ENCODE results near the gene FANCC.

The FANCC gene

DNA sequence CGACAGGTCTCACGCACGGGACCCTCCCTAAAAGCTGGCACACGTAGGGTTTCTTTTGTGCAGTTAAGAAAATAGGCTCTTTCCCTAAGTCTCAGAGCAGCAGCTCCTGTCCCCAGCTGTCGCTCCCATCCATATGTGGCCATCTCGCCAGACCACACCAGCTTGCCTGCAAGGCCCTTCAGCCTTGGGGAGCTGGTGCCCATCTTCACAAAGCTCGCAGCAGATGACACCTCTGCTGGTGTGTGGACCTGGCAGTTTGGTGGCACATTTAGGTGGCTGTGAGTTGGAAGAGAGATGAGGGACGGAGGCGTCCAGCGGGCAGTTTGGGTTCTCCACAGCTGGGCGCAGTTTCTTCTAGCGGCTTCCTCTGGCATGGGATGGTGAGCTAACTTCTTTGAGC is 239.0 kb downstream of the FANCC start:
- H3K9me3 ChIP-seq (ENCODE audit: control insufficient read depth in 1 of 2, low read length in 2 of 2) = no peaks in the 10 kb centered on the region
- peaks cover 28 to 70% of the 10 kb centered on the region in 2 donors for H3K4me1 ChIP-seq (ENCODE audit: control insufficient read depth in 1 of 2, insufficient read depth in 2 of 2, low read length in 2 of 2)
- no peaks in the 10 kb centered on the region for H3K27me3 ChIP-seq (ENCODE audit: low read depth, low read length)
- H3K36me3 ChIP-seq (ENCODE audit: control insufficient read depth in 1 of 2, insufficient read depth in 2 of 2, low read length in 2 of 2) = peaks cover 24 to 29% of the 10 kb centered on the region in 2 donors
- peak overlapping the region in 1 of 2 donors; percentile 10 for H3K4me3 ChIP-seq (ENCODE audit: low read depth in 1 of 2, low read length in 2 of 2)
- H3K27ac ChIP-seq (ENCODE audit: low read length) = peak overlapping the region; percentile 27

DNA sequence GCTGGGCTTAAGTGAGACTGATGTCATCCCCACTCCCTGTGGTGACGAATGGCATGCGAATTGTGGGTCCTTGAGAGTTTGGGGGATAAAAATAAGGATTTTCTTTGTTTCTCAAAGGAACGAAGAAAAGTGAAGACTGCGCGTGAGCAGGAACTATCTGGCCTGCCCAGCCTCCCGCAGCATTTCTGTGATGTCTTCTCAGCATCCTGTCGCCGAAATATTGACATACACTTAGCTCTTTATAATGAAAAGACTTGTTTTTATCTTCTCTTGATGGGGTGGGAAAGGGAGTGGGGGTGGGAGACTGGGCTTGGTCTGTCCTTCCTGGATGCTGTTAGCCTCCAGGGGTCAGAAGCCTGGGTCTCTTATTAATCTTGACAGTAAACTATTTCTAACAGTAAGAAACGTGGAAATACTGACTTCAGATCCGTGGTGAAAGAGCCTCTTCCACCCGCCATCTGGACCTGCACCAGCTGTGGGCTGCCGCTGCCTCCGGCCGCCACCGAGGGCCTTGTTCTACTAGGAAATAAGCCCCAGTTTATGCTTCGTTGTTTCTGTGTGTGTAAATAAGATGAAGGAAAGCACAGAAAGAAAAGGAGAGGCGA is 239.6 kb downstream of the FANCC start:
- H3K36me3 ChIP-seq (ENCODE audit: control insufficient read depth in 1 of 2, insufficient read depth in 2 of 2, low read length in 2 of 2) = peaks cover 20 to 23% of the 10 kb centered on the region in 2 donors
- H3K27me3 ChIP-seq (ENCODE audit: low read depth, low read length) = no peaks in the 10 kb centered on the region
- H3K9me3 ChIP-seq (ENCODE audit: control insufficient read depth in 1 of 2, low read length in 2 of 2) = no peaks in the 10 kb centered on the region
- H3K4me1 ChIP-seq (ENCODE audit: control insufficient read depth in 1 of 2, insufficient read depth in 2 of 2, low read length in 2 of 2) = peaks cover 28 to 76% of the 10 kb centered on the region in 2 donors
- H3K4me3 ChIP-seq (ENCODE audit: low read depth in 1 of 2, low read length in 2 of 2) = no peak overlapping the region
- H3K27ac ChIP-seq (ENCODE audit: low read length) = peak overlapping the region; percentile 58

DNA sequence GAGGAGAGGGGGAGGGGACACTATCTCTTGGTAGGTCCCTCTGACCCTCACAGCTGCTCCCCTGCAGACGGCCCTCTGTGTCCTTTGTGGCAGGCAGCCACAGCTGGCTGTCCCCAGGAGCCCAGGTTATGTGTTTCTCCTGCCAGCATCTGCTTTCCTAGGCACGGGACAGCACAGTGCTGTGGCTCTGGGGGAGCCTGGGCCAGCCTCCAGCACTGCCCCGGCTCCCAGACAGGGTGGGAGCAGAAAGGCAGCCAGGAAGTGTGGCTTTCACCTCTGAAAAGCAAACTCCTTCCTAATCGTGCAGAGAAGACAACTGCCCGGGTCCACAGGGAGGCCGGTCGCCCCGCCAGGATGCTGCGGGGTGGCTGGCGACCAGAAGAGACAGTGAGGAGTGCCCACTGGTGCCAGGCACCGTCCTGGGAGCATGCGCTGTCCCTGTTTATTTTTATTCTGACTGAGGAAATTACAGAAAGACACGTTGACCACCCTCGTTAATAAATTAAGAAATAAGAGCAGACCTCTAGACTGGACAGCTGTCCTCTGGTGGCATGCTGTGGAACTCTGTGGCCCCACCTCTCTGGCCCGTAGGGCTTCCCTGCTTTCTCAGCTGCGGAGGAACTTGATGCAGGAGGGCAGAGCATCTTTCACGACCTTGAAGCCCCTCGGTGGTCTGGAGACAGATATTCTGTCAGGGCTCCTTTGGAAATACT is 240.3 kb downstream of the FANCC start:
- Histone ChIP-seq H3K27me3 (ENCODE audit: low read depth, low read length) (no peaks in the 10 kb centered on the region), H3K36me3 (ENCODE audit: control insufficient read depth in 1 of 2, insufficient read depth in 2 of 2, low read length in 2 of 2) (peaks cover 17% of the 10 kb centered on the region in 2 donors)

DNA sequence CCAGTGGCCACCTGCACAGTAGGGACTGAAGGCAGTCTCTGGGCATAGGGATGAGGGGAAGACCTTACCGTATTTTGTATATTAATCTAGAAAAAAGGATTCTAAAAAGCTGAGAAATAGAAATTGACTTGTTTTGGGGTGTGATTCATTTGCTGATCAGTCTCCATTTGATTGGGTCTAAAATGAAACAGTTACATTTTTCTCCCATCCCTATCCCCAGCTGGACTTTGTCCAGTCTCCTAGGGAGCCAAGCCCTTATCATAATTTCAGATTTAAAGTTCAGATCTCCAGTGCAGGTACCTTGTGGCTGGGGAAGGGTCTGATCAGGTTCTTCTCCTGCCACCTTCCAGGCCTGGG is 240.8 kb downstream of the FANCC start:
- Histone ChIP-seq H3K27ac (ENCODE audit: low read length) (no peak overlapping the region), H3K27me3 (ENCODE audit: low read depth, low read length) (no peaks in the 10 kb centered on the region), H3K4me3 (ENCODE audit: low read depth in 1 of 2, low read length in 2 of 2) (peak overlapping the region in 1 of 2 donors; percentile 25), H3K4me1 (ENCODE audit: control insufficient read depth in 1 of 2, insufficient read depth in 2 of 2, low read length in 2 of 2) (peaks cover 25 to 80% of the 10 kb centered on the region in 2 donors), H3K9me3 (ENCODE audit: control insufficient read depth in 1 of 2, low read length in 2 of 2) (no peaks in the 10 kb centered on the region), H3K36me3 (ENCODE audit: control insufficient read depth in 1 of 2, insufficient read depth in 2 of 2, low read length in 2 of 2) (peaks cover 16 to 17% of the 10 kb centered on the region in 2 donors)

More for the DNA sequence above, 240.3 kb downstream of the FANCC start:
- H3K4me3 ChIP-seq (ENCODE audit: low read depth in 1 of 2, low read length in 2 of 2) = peak overlapping the region in 1 of 2 donors; percentile 25
- peak overlapping the region; percentile 58 for H3K27ac ChIP-seq (ENCODE audit: low read length)
- H3K9me3 ChIP-seq (ENCODE audit: control insufficient read depth in 1 of 2, low read length in 2 of 2) = no peaks in the 10 kb centered on the region
- peaks cover 25 to 78% of the 10 kb centered on the region in 2 donors for H3K4me1 ChIP-seq (ENCODE audit: control insufficient read depth in 1 of 2, insufficient read depth in 2 of 2, low read length in 2 of 2)

DNA sequence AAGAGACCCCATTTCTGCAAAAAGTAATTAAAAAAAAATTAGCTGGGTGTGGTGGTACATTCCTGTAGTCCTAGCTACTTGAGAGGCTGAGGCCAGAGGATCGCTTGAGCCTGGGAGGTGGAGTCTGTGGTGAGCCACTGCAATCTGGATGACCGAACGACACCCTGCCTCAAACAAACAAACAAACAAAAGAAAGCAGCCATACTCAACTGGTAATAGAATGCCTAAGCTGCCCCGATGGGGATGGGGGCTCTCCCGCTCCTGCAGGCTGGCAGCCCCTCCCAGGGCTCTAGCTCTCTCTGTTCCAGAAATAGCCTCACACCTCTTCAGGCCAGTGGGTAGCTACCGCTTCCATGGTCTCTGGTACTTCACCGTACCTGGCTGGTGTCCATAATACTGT is 241.8 kb downstream of the FANCC start:
- H3K27me3 ChIP-seq (ENCODE audit: low read depth, low read length) = no peaks in the 10 kb centered on the region
- peaks cover 25 to 80% of the 10 kb centered on the region in 2 donors for H3K4me1 ChIP-seq (ENCODE audit: control insufficient read depth in 1 of 2, insufficient read depth in 2 of 2, low read length in 2 of 2)
- H3K9me3 ChIP-seq (ENCODE audit: control insufficient read depth in 1 of 2, low read length in 2 of 2) = no peaks in the 10 kb centered on the region
- no peak overlapping the region for H3K4me3 ChIP-seq (ENCODE audit: low read depth in 1 of 2, low read length in 2 of 2)
- peaks cover 7 to 13% of the 10 kb centered on the region in 2 donors for H3K36me3 ChIP-seq (ENCODE audit: control insufficient read depth in 1 of 2, insufficient read depth in 2 of 2, low read length in 2 of 2)
- no peak overlapping the region for H3K27ac ChIP-seq (ENCODE audit: low read length)

DNA sequence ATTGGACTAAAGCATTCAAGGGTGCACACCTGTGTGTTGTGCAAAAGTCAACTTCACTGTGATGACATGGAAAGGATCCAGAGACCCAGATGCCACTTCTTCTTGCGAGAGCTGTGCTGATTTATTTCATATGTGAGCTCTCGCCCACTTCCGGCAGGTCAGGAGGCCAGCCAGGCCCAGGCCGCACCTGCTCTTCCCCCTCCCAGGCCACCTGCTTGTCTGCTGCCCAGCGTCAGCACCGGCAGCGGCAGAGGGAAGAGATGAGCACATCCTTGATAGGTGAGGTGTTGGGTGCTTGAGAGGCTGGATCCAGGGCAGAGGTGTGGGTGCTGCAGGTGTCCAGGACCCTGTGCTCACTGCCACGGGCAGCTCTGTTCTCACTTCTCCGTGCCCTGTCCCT is 242.9 kb downstream of the FANCC start:
- no peak overlapping the region for H3K27ac ChIP-seq (ENCODE audit: low read length)
- H3K4me3 ChIP-seq (ENCODE audit: low read depth in 1 of 2, low read length in 2 of 2) = no peak overlapping the region
- H3K27me3 ChIP-seq (ENCODE audit: low read depth, low read length) = no peaks in the 10 kb centered on the region
- peaks cover 5 to 12% of the 10 kb centered on the region in 2 donors for H3K36me3 ChIP-seq (ENCODE audit: control insufficient read depth in 1 of 2, insufficient read depth in 2 of 2, low read length in 2 of 2)
- peaks cover 25 to 89% of the 10 kb centered on the region in 2 donors for H3K4me1 ChIP-seq (ENCODE audit: control insufficient read depth in 1 of 2, insufficient read depth in 2 of 2, low read length in 2 of 2)
- no peaks in the 10 kb centered on the region for H3K9me3 ChIP-seq (ENCODE audit: control insufficient read depth in 1 of 2, low read length in 2 of 2)

DNA sequence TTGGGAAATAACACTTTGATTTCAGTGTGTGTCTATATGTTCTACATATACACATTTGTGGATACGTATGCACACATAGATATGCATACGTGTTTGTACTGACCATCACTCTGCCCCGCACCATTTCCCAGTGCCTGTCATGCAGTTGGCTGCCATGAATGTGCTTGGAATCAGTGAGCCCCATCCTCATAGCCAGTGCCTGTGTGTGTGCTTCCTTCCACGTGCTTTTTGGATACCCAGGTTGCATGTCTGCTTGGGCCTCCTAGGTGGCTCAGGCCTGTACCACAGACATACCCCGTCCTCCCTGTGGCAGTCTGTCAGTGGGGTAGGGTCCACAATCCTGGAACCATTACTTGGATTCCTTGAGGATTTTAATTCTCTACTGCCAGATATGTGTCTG is 243.6 kb downstream of the FANCC start:
- H3K9me3 ChIP-seq (ENCODE audit: control insufficient read depth in 1 of 2, low read length in 2 of 2) = no peaks in the 10 kb centered on the region
- peaks cover 20 to 89% of the 10 kb centered on the region in 2 donors for H3K4me1 ChIP-seq (ENCODE audit: control insufficient read depth in 1 of 2, insufficient read depth in 2 of 2, low read length in 2 of 2)
- no peak overlapping the region for H3K27ac ChIP-seq (ENCODE audit: low read length)
- H3K36me3 ChIP-seq (ENCODE audit: control insufficient read depth in 1 of 2, insufficient read depth in 2 of 2, low read length in 2 of 2) = peaks cover 5 to 12% of the 10 kb centered on the region in 2 donors
- H3K27me3 ChIP-seq (ENCODE audit: low read depth, low read length) = no peaks in the 10 kb centered on the region
- no peak overlapping the region for H3K4me3 ChIP-seq (ENCODE audit: low read depth in 1 of 2, low read length in 2 of 2)

DNA sequence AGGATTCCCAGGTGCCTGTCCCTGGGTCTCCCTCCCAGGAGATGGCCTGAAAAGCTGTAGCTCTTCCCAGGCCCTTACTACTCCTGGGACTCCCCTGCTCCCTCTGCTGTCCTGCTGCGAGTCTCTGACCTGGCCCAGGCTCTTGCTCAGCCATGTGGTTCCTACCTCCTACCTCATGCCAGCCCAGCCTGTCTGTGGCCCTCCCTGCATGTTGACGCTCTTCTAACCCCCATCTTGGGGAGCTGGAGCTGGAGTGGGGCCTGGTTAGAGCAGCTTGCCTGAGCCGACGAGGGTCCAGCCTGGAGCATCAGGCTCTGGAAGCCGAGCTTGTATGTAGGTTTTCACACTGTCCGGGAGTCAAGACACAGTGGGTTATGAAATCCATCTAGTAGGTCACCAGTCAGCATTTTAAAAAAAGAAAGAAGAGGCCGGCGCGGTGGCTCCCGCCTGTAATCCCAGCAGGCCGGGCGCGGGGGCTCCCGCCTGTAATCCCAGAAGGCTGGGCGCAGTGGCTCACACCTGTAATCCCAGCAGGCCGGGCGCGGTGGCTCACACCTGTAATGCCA is 244.4 kb downstream of the FANCC start:
- H3K27ac ChIP-seq (ENCODE audit: low read length) = no peak overlapping the region
- peaks cover 13 to 84% of the 10 kb centered on the region in 2 donors for H3K4me1 ChIP-seq (ENCODE audit: control insufficient read depth in 1 of 2, insufficient read depth in 2 of 2, low read length in 2 of 2)
- H3K36me3 ChIP-seq (ENCODE audit: control insufficient read depth in 1 of 2, insufficient read depth in 2 of 2, low read length in 2 of 2) = peaks cover 5 to 12% of the 10 kb centered on the region in 2 donors
- H3K4me3 ChIP-seq (ENCODE audit: low read depth in 1 of 2, low read length in 2 of 2) = no peak overlapping the region
- H3K9me3 ChIP-seq (ENCODE audit: control insufficient read depth in 1 of 2, low read length in 2 of 2) = no peaks in the 10 kb centered on the region
- no peaks in the 10 kb centered on the region for H3K27me3 ChIP-seq (ENCODE audit: low read depth, low read length)

DNA sequence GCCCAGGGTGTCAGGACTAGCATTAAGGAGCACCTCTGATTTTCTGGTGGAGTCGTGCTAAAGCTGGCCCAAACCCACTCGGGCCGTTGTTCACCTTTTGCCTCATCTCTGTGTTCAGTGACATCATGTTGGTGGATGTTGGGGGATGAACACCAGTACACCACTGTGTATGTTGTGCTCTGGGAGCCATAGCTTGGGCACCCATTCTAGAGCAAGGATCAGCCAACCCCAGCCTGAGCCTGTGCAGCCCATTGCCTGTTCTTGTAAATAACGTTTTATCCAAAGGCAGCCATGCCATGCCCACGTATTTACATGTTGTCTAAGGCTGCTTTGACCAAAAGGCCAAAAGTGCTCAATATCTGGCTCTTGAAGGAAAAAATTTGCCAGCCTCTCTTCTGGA is 245.6 kb downstream of the FANCC start:
- H3K4me1 ChIP-seq (ENCODE audit: control insufficient read depth in 1 of 2, insufficient read depth in 2 of 2, low read length in 2 of 2) = peaks cover 6 to 79% of the 10 kb centered on the region in 2 donors
- H3K36me3 ChIP-seq (ENCODE audit: control insufficient read depth in 1 of 2, insufficient read depth in 2 of 2, low read length in 2 of 2) = peaks cover 5 to 8% of the 10 kb centered on the region in 2 donors
- no peak overlapping the region for H3K27ac ChIP-seq (ENCODE audit: low read length)
- no peak overlapping the region for H3K4me3 ChIP-seq (ENCODE audit: low read depth in 1 of 2, low read length in 2 of 2)
- H3K9me3 ChIP-seq (ENCODE audit: control insufficient read depth in 1 of 2, low read length in 2 of 2) = no peaks in the 10 kb centered on the region
- H3K27me3 ChIP-seq (ENCODE audit: low read depth, low read length) = no peaks in the 10 kb centered on the region

DNA sequence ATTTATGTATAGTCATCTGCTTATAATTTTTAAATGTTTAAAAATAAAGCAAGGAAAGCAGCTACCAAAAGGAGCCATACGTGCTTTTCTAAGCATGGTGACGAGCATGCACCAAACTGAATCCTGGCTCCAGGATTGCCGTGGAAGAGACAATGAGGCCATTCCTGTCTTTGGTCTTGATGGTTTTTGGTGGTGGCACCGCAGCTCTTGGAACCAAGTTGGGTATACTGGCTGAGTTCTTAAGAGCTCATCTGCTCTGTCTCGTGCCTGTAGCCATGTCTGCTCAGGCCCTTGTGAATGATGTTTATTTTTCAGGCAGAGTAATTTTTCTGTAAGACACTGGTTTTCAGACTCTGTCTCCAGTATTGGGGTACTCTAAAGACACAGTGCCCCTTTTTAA is 246.1 kb downstream of the FANCC start:
- no peaks in the 10 kb centered on the region for H3K9me3 ChIP-seq (ENCODE audit: control insufficient read depth in 1 of 2, low read length in 2 of 2)
- H3K27me3 ChIP-seq (ENCODE audit: low read depth, low read length) = no peaks in the 10 kb centered on the region
- no peak overlapping the region for H3K27ac ChIP-seq (ENCODE audit: low read length)
- peaks cover 5% of the 10 kb centered on the region in 2 donors for H3K36me3 ChIP-seq (ENCODE audit: control insufficient read depth in 1 of 2, insufficient read depth in 2 of 2, low read length in 2 of 2)
- H3K4me3 ChIP-seq (ENCODE audit: low read depth in 1 of 2, low read length in 2 of 2) = no peak overlapping the region
- peaks cover 6 to 79% of the 10 kb centered on the region in 2 donors for H3K4me1 ChIP-seq (ENCODE audit: control insufficient read depth in 1 of 2, insufficient read depth in 2 of 2, low read length in 2 of 2)

DNA sequence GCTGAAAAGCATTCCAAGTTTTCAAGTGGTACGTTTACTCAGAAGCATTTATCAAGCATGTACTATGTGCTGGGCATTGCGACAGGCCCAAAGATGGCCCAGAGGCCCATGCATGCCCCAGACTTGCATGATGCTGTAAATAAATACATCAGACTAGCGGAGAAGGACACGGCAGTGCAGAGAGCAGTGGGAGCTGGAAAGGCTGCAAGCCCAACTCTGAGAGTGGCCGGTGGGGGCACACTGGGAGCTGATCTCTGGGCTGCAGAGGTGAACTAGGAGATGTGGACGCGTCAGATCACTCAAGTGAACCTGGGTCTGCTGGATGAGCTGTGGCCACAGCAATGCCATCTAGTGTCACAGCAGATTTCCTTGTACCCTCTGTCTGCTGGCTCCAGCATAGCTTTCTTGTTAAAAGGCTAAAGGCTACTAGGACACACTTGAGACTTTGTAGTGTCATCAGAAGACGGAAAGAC is 246.9 kb downstream of the FANCC start:
- Histone ChIP-seq H3K27me3 (ENCODE audit: low read depth, low read length) (no peaks in the 10 kb centered on the region), H3K4me1 (ENCODE audit: control insufficient read depth in 1 of 2, insufficient read depth in 2 of 2, low read length in 2 of 2) (peaks cover 10 to 82% of the 10 kb centered on the region in 2 donors), H3K4me3 (ENCODE audit: low read depth in 1 of 2, low read length in 2 of 2) (no peak overlapping the region), H3K9me3 (ENCODE audit: control insufficient read depth in 1 of 2, low read length in 2 of 2) (no peaks in the 10 kb centered on the region), H3K36me3 (ENCODE audit: control insufficient read depth in 1 of 2, insufficient read depth in 2 of 2, low read length in 2 of 2) (peaks cover 5% of the 10 kb centered on the region in 2 donors), H3K27ac (ENCODE audit: low read length) (no peak overlapping the region)
